H1 (cell line): Measurements from ENCODE around the gene LAMC3. TPM values are rescaled to one million over a fixed set of nuclear protein-coding genes. Genes with fewer than 3 reads are reported as not detected.
A peak's percentile ranks its signal among the peaks of the same experiment; 100 is the strongest.

Experiments
- CTCF ChIA-PET: fragments of 300-600 bp; sonication (Branson Sonifier 250); formaldehyde crosslinking; loops from one replicate; lab custom pipeline; 2021; ENCODE audit not compliant: partially characterized antibody; lab: Charles Lee
- POLR2A ChIA-PET: fragments of 300-600 bp; sonication (Branson Sonifier 250); formaldehyde crosslinking; loops from one replicate; lab custom pipeline; 2021; ENCODE audit warnings: inconsistent platforms; ENCODE audit not compliant: partially characterized antibody; lab: Charles Lee
- DNase-seq, 2 experiments: peaks; one replicate each; pipeline versions ENCODE4 v3.0.0 to v3.0.0-alpha.2; 2010 to 2022; ENCODE audit warnings: low spot score in 2 of 2, low read depth in 1 of 2, mixed read lengths in 1 of 2
- FAIRE-seq: peaks from 2 replicates; lab custom pipeline; 2011; peaks lifted over from hg19 to GRCh38; lab: Jason Lieb, UNC
- H2AFZ ChIP-seq: 2 replicates; pipeline ENCODE4 v1.8.1; 2012; ENCODE audit warnings: low read length, inconsistent platforms
- H2AK5ac ChIP-seq: 2 replicates; pipeline ENCODE4 v1.6.1; 2013; ENCODE audit warnings: low read depth, low read length
- H2BK120ac ChIP-seq: replicated peaks from 2 replicates; pipeline ENCODE3; 2013; ENCODE audit warnings: low read depth, low read length, inconsistent platforms
- H2BK12ac ChIP-seq: 2 replicates; pipeline ENCODE4 v1.6.1; 2013; ENCODE audit warnings: low read depth, low read length
- H2BK15ac ChIP-seq: 2 replicates; pipeline ENCODE4 v1.6.1; 2013; ENCODE audit warnings: low read length
- H2BK20ac ChIP-seq: 2 replicates; pipeline ENCODE4 v1.6.1; 2013; ENCODE audit warnings: low read length
- H2BK5ac ChIP-seq: 2 replicates; pipeline ENCODE4 v1.6.1; 2013; ENCODE audit warnings: low read depth, low read length
- H3K14ac ChIP-seq: 2 replicates; pipeline ENCODE4 v1.6.1; 2013; ENCODE audit warnings: inconsistent platforms; ENCODE audit not compliant: insufficient read length
- H3K18ac ChIP-seq: 2 replicates; pipeline ENCODE4 v1.6.1; 2013; ENCODE audit warnings: low read length; ENCODE audit errors: extremely low read depth
- H3K23ac ChIP-seq: 2 replicates; pipeline ENCODE4 v1.6.1; 2013; ENCODE audit warnings: inconsistent platforms; ENCODE audit not compliant: insufficient read length
- H3K23me2 ChIP-seq: 2 replicates; pipeline ENCODE4 v1.6.1; 2013; ENCODE audit warnings: low read depth, low read length
- H3K27ac ChIP-seq: 2 replicates; pipeline ENCODE4 v1.6.1; 2011; ENCODE audit warnings: low read depth, low read length, inconsistent platforms
- H3K27me3 ChIP-seq, 4 experiments: replicated peaks in 1 of 4; 1 replicate in 1 of 4; 2 replicates in 3 of 4; pipeline versions ENCODE4 v1.6.1 to v1.8.1; 2011 to 2013; ENCODE audit warnings: low read length in 3 of 4, mild to moderate bottlenecking in 3 of 4, inconsistent platforms in 2 of 4, mixed read lengths in 2 of 4, moderate library complexity in 1 of 4; ENCODE audit not compliant: control insufficient read depth in 3 of 4, insufficient read depth in 3 of 4; ENCODE audit errors: extremely low read depth in 1 of 4
- H3K36me3 ChIP-seq, 4 experiments: 2 replicates each; pipeline versions ENCODE4 v1.6.1 to v1.8.1; 2011 to 2013; ENCODE audit warnings: mild to moderate bottlenecking in 4 of 4, low read length in 3 of 4, moderate library complexity in 2 of 4, control low read depth in 1 of 4, inconsistent platforms in 1 of 4; ENCODE audit not compliant: insufficient read depth in 4 of 4, control insufficient read depth in 2 of 4
- H3K4ac ChIP-seq: replicated peaks from 2 replicates; pipeline ENCODE3; 2013; ENCODE audit warnings: low read length, low read depth, mixed read lengths, inconsistent platforms; ENCODE audit not compliant: insufficient read length
- H3K4me1 ChIP-seq, 4 experiments: replicated peaks in 1 of 4; 1 replicate in 1 of 4; 2 replicates in 3 of 4; pipeline versions ENCODE4 v1.6.1 to v1.8.1; 2011 to 2013; ENCODE audit warnings: low read length in 3 of 4, inconsistent platforms in 2 of 4, mixed read lengths in 1 of 4; ENCODE audit not compliant: insufficient read depth in 4 of 4, control insufficient read depth in 3 of 4
- H3K4me2 ChIP-seq, 2 experiments: 2 replicates each; pipeline versions ENCODE4 v1.6.1 to v1.8.1; 2011 to 2013; ENCODE audit warnings: low read depth in 2 of 2, low read length in 2 of 2, control low read depth in 1 of 2, inconsistent platforms in 1 of 2, mild to moderate bottlenecking in 1 of 2; ENCODE audit not compliant: insufficient read depth in 1 of 2
- H3K4me3 ChIP-seq, 4 experiments: fragments of 200-600, 300-600 bp in 1 of 4; sonication (generic), shearing (Covaris generic), sonication (Bioruptor Twin) in 1 of 4; 2 replicates each; pipeline versions ENCODE4 v1.5.1 to v1.8.1; 2011 to 2016; ENCODE audit warnings: low read length in 4 of 4, low read depth in 3 of 4, control low read depth in 2 of 4, inconsistent platforms in 2 of 4, mild to moderate bottlenecking in 2 of 4, mixed read lengths in 1 of 4, moderate library complexity in 1 of 4; ENCODE audit not compliant: insufficient read depth in 2 of 4; ENCODE audit errors: extremely low read depth in 1 of 4
- H3K56ac ChIP-seq: replicated peaks from 2 replicates; pipeline ENCODE3; 2013; ENCODE audit warnings: low read depth, mild to moderate bottlenecking, mixed read lengths, low read length, inconsistent platforms; ENCODE audit not compliant: insufficient read length
- H3K79me1 ChIP-seq: 2 replicates; pipeline ENCODE4 v1.6.1; 2013; ENCODE audit warnings: low read depth, low read length, control low read depth
- H3K79me2 ChIP-seq, 2 experiments: 2 replicates each; pipeline versions ENCODE4 v1.6.1 to v1.8.1; 2012 to 2013; ENCODE audit warnings: low read length in 2 of 2, mild to moderate bottlenecking in 2 of 2, inconsistent platforms in 1 of 2; ENCODE audit not compliant: insufficient read depth in 2 of 2, control insufficient read depth in 1 of 2
- H3K9ac ChIP-seq, 4 experiments: replicated peaks in 1 of 4; 1 replicate in 1 of 4; 2 replicates in 3 of 4; pipeline versions ENCODE4 v1.6.1 to v1.8.1; 2011 to 2013; ENCODE audit warnings: low read depth in 3 of 4, low read length in 3 of 4, control low read depth in 2 of 4, mild to moderate bottlenecking in 2 of 4, moderate library complexity in 2 of 4, inconsistent platforms in 1 of 4; ENCODE audit errors: extremely low read depth in 1 of 4
- H3K9me3 ChIP-seq, 2 experiments: 2 replicates each; pipeline versions ENCODE4 v1.6.1 to v1.8.1; 2012 to 2013; ENCODE audit warnings: mild to moderate bottlenecking in 2 of 2, moderate library complexity in 2 of 2, control low read depth in 1 of 2, inconsistent platforms in 1 of 2, low read depth in 1 of 2, low read length in 1 of 2, mixed read lengths in 1 of 2; ENCODE audit not compliant: insufficient read depth in 2 of 2
- H4K20me1 ChIP-seq, 2 experiments: replicated peaks in 1 of 2; 2 replicates each; pipeline versions ENCODE3 to v1.8.1; 2011 to 2013; ENCODE audit warnings: inconsistent platforms in 2 of 2, low read length in 2 of 2, mild to moderate bottlenecking in 1 of 2; ENCODE audit not compliant: insufficient read depth in 2 of 2, control insufficient read depth in 1 of 2
- H4K5ac ChIP-seq: 2 replicates; pipeline ENCODE4 v1.6.1; 2013; ENCODE audit warnings: low read length, low read depth, mixed read lengths, inconsistent platforms; ENCODE audit not compliant: insufficient read length
- H4K8ac ChIP-seq: 2 replicates; pipeline ENCODE4 v1.8.0; 2013; ENCODE audit warnings: mild to moderate bottlenecking, moderate library complexity, low read length, inconsistent platforms; ENCODE audit not compliant: insufficient read depth; ENCODE audit errors: extremely low read depth
- H4K91ac ChIP-seq: replicated peaks from 2 replicates; pipeline ENCODE3; 2013; ENCODE audit warnings: low read length, mixed read lengths, inconsistent platforms; ENCODE audit not compliant: insufficient read length
- E2F6 ChIP-seq: IDR thresholded peaks from 2 replicates; pipeline ENCODE4 v1.6.1; 2012; ENCODE audit warnings: inconsistent platforms
- MAX ChIP-seq: IDR thresholded peaks from 2 replicates; pipeline ENCODE4 v1.6.1; 2012; ENCODE audit warnings: inconsistent platforms
- USF2 ChIP-seq: IDR thresholded peaks from 2 replicates; pipeline ENCODE4 v1.6.1; 2011; ENCODE audit warnings: low read length, improper control_type of control experiment
- WGBS, 2 experiments: shearing (Covaris generic) in 1 of 2; methylation state at CpG; one replicate each; pipeline versions ENCODE4 v1.1.6 to v1.1.7; 2013 to 2015; ENCODE audit warnings: low lambda C conversion rate in 2 of 2, mixed read lengths in 2 of 2, inconsistent platforms in 1 of 2, low coverage in 1 of 2, missing lambda C conversion rate in 1 of 2; ENCODE audit not compliant: insufficient replicate concordance in 2 of 2, insufficient coverage in 1 of 2, insufficient read length in 1 of 2; ENCODE audit errors: extremely low coverage in 1 of 2, missing lambda C conversion rate in 1 of 2; 5-methylcytosine and 5-hydroxymethylcytosine counted together
- polyA plus RNA-seq, 7 experiments: library from polyadenylated mRNA; depleted of rRNA in 3 of 7; stranded (reverse) in 5 of 7; unstranded in 2 of 7; fragments of >200 nt in 5 of 7; fragments of 200-250 nt in 2 of 7; gene quantifications; 1 replicate in 5 of 7; 2 replicates in 1 of 7; 4 replicates in 1 of 7; pipeline versions ENCODE4 v1.2.1 to v1.2.3, GENCODE V29; 2011 to 2013; ENCODE audit warnings: missing spikeins in 2 of 7, mixed read lengths in 2 of 7
- total RNA-seq: library from RNA; stranded (reverse); fragmentation: NEBNext Ultra II Directional; extraction: Animal tissue kit (Norgen Biotek cat#: 25700); gene quantifications from 2 replicates; pipeline ENCODE4 v1.2.1, GENCODE V29; 2021

The LAMC3 gene
- total and polyA plus RNA-seq, 2 of the 8 experiments (the other 6 are each of a cell fraction or from before 2014, with no cell fraction given), result 9.3 to 12.3 TPM

GRCh38 chr9:131049829-131050715 is 41.1 kb downstream of the LAMC3 start:
- CTCF ChIA-PET, result interaction anchor here (0.5 to 6.6 kb wide), 11 partner anchors 7 to 322 kb away, joined by 3 to 156 read pairs (median 3); partner anchors contain the start of gene LAMC3
- peak; percentile 30; the same call in 1 of the 2 replicates for TF ChIP-seq MAX
- TF ChIP-seq USF2, result no peak
- peak; percentile 54; the same call in 1 of the 2 replicates for TF ChIP-seq E2F6
- TF ChIP-seq, all 59 proteins: peak for 2
- Histone ChIP-seq H2BK5ac (no peak overlapping the region), H3K27me3 (no peaks in the 10 kb centered on the region), H3K79me2 (no peaks in the 10 kb centered on the region), H3K4me2 (no peak overlapping the region), H3K27ac (no peak overlapping the region), H3K4me1 (no peaks in the 10 kb centered on the region), H2AFZ (no peak overlapping the region), H4K5ac (no peak overlapping the region), H3K23me2 (no peaks in the 10 kb centered on the region), H3K23ac (no peak overlapping the region), H3K9ac (no peak overlapping the region; a peak in 1 of 7 replicates), H3K36me3 (no peaks in the 10 kb centered on the region), H3K18ac (no peak overlapping the region), H3K56ac (no peak overlapping the region), H4K20me1 (no peaks in the 10 kb centered on the region), H3K4ac (no peak overlapping the region), H3K79me1 (no peaks in the 10 kb centered on the region), H3K14ac (no peak overlapping the region), H2BK15ac (no peak overlapping the region), H3K4me3 (no peak overlapping the region), H2BK120ac (no peak overlapping the region), H2AK5ac (no peak overlapping the region), H4K91ac (no peak overlapping the region), H2BK12ac (no peak overlapping the region), H4K8ac (no peak overlapping the region), H3K9me3 (no peaks in the 10 kb centered on the region; a peak in 1 of 4 replicates), H2BK20ac (no peak overlapping the region)
- 84% methylated on average over 16 of the region's 21 CpGs; no CpG with 5 or more reads in 1 of the 2 experiments for WGBS, 2 experiments
- no peak for DNase-seq
- no peak for FAIRE-seq
- POLR2A ChIA-PET, result interaction anchor here (1.2 kb wide), 1 partner anchor 111 kb away, joined by 3 read pairs; no protein-coding TSS in a partner anchor
